ENCODE measurements around the gene ARSD. TPM values are rescaled to one million over a fixed set of nuclear protein-coding genes. Genes with fewer than 3 reads are reported as not detected.
"Not testable (repeated sequence)": the region's sequence is repeated elsewhere in the genome, so short reads cannot be mapped to it uniquely, and the experiment has no call there.

ARSD gene
- total RNA-seq, 1 donor from 2014 or later = 10.7 TPM

DNA sequence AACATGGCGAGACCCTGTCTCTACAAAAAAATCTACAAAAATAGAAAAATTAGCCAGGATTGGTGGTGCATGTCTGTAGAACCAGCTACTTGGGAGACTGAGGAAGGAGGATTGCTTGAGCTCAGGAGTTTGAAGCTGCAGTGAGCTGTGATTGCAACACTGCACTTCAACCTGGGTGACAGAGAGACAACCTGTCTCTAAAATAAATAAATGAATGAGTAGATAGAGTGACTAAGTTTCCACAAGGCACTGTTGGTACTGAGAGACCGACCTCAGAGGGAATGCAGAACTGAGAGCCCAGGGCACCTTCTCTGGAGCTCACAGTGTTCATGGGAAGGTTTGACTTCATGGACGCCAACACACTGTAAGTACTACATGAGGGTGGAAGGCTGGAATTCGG, 26.7 kb upstream of the ARSD start:
- no peak overlapping the region for H3K4me3 ChIP-seq (ENCODE audit: low read depth, low read length)
- DNase-seq (ENCODE audit: low read depth) = no peak
- TF ChIP-seq, protein P1, sequence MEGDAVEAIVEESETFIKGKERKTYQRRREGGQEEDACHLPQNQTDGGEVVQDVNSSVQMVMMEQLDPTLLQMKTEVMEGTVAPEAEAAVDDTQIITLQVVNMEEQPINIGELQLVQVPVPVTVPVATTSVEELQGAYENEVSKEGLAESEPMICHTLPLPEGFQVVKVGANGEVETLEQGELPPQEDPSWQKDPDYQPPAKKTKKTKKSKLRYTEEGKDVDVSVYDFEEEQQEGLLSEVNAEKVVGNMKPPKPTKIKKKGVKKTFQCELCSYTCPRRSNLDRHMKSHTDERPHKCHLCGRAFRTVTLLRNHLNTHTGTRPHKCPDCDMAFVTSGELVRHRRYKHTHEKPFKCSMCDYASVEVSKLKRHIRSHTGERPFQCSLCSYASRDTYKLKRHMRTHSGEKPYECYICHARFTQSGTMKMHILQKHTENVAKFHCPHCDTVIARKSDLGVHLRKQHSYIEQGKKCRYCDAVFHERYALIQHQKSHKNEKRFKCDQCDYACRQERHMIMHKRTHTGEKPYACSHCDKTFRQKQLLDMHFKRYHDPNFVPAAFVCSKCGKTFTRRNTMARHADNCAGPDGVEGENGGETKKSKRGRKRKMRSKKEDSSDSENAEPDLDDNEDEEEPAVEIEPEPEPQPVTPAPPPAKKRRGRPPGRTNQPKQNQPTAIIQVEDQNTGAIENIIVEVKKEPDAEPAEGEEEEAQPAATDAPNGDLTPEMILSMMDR (conservative IDR thresholded peaks at IDR 0.05; ENCODE audit: low read depth, low read length) = no peak

DNA sequence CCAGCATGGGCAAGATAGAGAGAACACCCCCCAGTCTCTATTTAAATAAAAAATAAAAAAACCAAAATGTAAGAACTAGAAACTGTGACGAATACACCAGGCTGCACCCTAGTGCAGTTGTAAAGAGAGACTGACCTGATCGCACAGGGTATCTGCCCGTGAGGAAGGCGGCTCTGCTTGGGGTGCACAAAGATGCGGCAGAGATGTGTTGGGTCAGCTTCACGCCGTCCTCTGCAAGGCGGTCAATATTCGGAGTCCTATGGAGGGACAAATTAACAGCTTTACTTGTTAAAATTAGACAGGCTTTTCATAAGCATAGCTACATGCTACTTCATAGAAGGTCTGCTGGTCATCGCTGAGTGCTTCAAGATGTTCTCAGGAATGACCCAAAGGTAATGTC, 26.1 kb upstream of the ARSD start:
- TF ChIP-seq, protein P1 (conservative IDR thresholded peaks at IDR 0.05; ENCODE audit: low read depth, low read length) = no peak
- DNase-seq (ENCODE audit: low read depth) = no peak
- H3K4me3 ChIP-seq (ENCODE audit: low read depth, low read length) = no peak overlapping the region

DNA sequence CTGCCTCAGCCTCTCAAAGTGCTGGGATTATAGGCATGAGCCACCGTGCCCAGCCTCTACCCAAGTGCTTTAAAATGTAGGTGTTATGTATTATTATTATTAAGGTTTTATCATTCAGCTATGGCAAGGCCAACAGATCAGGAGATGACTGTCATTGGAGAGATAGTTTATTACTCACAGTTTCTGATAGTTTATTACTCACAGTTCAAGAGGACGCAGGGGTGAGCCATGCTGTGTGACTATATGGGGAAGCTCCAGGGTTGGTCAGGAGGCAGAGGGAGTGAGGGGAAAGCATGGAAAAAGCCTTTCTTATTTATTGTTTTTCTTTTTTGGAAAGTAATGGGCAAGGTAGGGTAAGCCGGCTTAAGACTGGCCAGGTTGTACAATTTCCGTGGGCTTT, 25.4 kb upstream of the ARSD start:
- DNase-seq (ENCODE audit: low read depth) = no peak
- TF ChIP-seq, protein P1 (conservative IDR thresholded peaks at IDR 0.05; ENCODE audit: low read depth, low read length) = no peak
- H3K4me3 ChIP-seq (ENCODE audit: low read depth, low read length) = no peak overlapping the region

DNA sequence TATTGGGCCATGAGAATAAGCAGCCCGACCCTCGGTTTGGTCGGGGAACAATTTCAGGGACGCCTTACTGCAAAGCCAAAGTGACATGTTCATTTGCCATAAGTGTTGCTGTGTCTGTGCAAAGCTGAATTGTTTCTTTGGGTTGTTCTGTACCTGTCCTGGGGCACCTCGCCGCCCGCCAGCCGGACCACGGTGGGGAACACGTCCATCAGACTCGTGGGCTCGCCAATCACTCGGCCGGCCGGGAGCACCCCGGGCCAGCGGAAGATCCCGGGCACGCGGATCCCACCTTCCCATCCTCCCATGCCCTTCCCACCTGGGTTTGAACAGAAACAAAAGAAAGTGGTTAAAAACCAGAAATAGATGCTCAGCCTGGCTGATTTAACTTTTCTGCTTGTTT, 8.8 kb upstream of the ARSD start:
- DNase-seq (ENCODE audit: low read depth); H3K4me3 ChIP-seq (ENCODE audit: low read depth, low read length): not testable (repeated sequence)

DNA sequence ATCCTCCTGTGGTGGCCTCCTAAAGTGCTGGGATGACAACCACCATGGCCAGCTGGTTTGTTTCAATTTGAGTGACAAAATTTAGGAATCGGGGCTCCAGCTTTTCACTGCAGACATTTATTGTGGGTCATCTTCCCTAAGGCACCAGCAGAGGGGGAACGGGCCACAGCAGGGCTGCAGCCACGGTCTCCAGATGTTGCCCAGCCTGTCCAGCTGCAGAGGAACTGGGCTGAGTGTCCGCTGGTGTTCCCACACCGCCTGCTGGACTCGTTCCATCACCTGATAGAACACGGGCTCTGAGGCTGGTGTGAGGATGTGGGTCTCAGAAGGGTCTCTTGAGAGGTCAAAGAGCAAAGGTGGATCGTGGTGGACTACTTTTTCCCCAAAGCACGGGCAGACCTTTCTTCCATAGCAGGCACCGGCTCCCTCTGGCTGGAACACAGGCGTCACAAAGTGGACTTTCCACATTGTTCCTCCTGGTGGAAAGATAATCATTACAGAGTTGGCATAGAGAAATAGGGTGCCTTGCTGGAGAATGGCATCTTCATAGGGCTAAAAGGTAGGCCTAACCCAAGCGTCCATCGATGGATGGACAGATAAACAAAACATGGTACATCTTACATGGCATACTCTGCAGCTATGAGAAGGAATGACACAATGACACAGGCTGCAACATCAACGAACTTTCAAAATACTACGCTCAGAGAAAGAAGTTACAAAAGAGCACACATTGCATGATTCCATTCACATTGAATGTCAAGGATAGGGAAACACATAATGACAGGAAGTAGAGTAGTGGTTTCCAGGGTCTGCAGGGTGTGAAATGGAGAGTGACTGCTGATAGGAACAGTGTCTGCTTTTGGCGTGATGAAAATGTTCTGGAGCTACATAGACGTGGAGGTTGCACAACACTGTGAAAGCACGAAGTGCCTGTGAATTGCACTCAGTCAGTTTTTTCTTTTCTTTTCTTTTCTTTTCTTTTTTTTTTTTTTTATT, 5.9 kb upstream of the ARSD start:
- no peak for DNase-seq (ENCODE audit: low read depth)
- TF ChIP-seq, protein P1 (conservative IDR thresholded peaks at IDR 0.05; ENCODE audit: low read depth, low read length) = no peak
- H3K4me3 ChIP-seq (ENCODE audit: low read depth, low read length) = no peak overlapping the region

DNA sequence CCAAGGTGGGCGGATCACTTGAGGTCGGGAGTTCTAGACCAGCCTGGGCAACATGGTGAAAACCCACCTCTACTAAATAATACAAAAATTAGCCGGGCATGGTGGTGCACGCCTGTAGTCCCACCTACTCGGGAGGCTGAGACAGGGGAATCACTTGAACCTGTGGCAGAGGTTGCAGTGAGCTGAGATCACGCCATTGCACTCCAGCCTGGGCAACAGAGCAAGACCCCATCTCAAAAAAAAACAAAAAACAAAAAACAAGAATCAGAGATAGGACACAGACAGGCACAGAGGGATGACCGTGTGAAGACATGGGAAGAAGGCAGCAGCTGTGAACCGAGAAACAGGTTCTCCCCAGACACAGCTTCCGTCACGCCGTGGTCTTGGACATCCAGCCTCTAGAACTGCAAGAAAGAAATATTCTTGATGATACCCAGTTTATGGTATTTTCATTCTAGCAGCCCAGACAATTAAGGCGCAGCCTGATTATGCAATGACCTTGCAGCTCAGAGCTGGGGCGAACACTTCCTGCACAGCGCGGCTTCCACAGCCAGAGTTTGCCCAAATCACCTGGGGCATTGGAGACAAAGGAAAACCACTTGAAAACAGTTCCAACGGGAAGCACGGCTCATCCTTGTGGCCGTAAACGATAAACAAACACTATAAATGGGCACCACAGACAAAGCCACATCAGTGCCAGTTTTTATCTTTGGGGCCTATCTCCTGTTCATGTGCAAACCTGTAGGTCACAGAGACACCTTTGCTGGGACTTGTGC, 4.2 kb upstream of the ARSD start:
- H3K4me3 ChIP-seq (ENCODE audit: low read depth, low read length) = no peak overlapping the region
- TF ChIP-seq, protein P1 (conservative IDR thresholded peaks at IDR 0.05; ENCODE audit: low read depth, low read length) = no peak
- no peak for DNase-seq (ENCODE audit: low read depth)

DNA sequence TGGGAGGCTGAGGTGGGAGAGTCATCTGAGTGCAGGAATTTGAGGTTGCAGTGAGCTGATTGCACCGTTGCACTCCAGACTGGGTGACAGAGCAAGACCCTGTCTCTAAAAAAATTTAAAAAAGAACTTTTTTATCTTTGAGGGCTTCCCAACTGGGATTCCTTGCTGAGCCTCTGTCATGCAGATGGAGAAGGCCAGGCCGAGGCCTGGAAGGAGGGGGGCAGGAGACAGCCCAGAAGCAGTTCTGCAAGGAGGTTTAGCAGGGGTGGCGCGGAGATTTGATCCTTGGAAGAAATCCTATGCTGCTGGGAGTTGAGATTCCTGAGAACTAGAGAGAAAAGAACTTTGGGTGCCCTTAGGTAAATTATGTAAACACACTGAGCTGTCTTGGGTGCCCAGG, 2.5 kb upstream of the ARSD start:
- DNase-seq (ENCODE audit: low read depth) = no peak
- H3K4me3 ChIP-seq (ENCODE audit: low read depth, low read length) = no peak overlapping the region
- TF ChIP-seq, protein P1 (conservative IDR thresholded peaks at IDR 0.05; ENCODE audit: low read depth, low read length) = no peak
